ENCODE measurements around the gene GUCD1.
"Not testable (repeated sequence)": the region's sequence is repeated elsewhere in the genome, so short reads cannot be mapped to it uniquely, and the experiment has no call there.

DNA sequence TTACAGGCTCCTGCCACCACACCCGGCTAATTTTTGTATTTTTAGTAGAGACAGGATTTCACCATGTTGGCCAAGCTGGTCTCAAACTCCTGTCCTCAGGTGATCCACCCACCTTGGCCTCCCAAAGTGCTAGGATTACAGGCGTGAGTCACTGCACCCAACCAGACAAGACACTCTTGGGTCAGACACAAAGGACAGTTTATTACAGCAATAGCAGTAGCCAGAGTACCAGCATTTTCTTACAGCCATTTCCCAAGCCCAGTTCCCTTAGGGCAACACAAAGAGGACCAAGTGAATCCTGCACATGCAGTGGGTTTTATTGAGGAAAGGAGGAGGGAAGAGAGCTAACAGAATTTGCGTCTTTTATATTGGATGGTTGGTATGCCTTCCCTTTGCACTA is 24.0 kb downstream of the GUCD1 start:
- not testable (repeated sequence) for TF ChIP-seq EZH2 (IDR thresholded peaks at IDR 0.05; ENCODE audit: insufficient read depth, poor library complexity, severe bottlenecking); EZH2phosphoT487 (IDR thresholded peaks at IDR 0.05; ENCODE audit: insufficient read depth, low read depth)

All from GM23248 (cell line).